HK-2 (cell line): ENCODE results near the gene PTPRU.
A peak's percentile ranks its signal among the peaks of the same experiment; 100 is the strongest.

Experiments used
- DNase-seq: peaks from one replicate; pipeline ENCODE4 v3.0.0-alpha.2; 2018; ENCODE audit not compliant: unreplicated experiment

The PTPRU gene

GRCh38 chr1:29267321-29268070 lies 31.2 kb downstream of the PTPRU start:
- DNase-seq, result no peak

GRCh38 chr1:29269382-29269781 lies 33.1 kb downstream of the PTPRU start:
- no peak for DNase-seq

- no peak for DNase-seq
These were observed 34.7 kb downstream of the PTPRU start for GRCh38 chr1:29270929-29271521.

GRCh38 chr1:29271724-29272123 lies 35.4 kb downstream of the PTPRU start:
- DNase-seq, result peak; percentile 46

GRCh38 chr1:29272147-29272907 lies 36.0 kb downstream of the PTPRU start:
- no peak for DNase-seq

- no peak for DNase-seq
These were observed 39.1 kb downstream of the PTPRU start for GRCh38 chr1:29275435-29275834.

- DNase-seq, result no peak
These were observed 41.8 kb downstream of the PTPRU start for GRCh38 chr1:29278124-29278523.

GRCh38 chr1:29279406-29279805 lies 43.1 kb downstream of the PTPRU start:
- no peak for DNase-seq

GRCh38 chr1:29279951-29280391 lies 43.6 kb downstream of the PTPRU start:
- DNase-seq, result no peak

GRCh38 chr1:29280409-29281131 lies 44.2 kb downstream of the PTPRU start:
- DNase-seq, result no peak

- DNase-seq, result no peak
These were observed 45.2 kb downstream of the PTPRU start for GRCh38 chr1:29281571-29281970.

GRCh38 chr1:29282135-29282923 lies 46.0 kb downstream of the PTPRU start:
- no peak for DNase-seq

GRCh38 chr1:29282924-29283803 lies 46.8 kb downstream of the PTPRU start:
- DNase-seq, result no peak

- DNase-seq, result no peak
These were observed 47.5 kb downstream of the PTPRU start for GRCh38 chr1:29283804-29284195.

- no peak for DNase-seq
These were observed 48.1 kb downstream of the PTPRU start for GRCh38 chr1:29284286-29284960.

- no peak for DNase-seq
These were observed 48.7 kb downstream of the PTPRU start for GRCh38 chr1:29284961-29285560.

GRCh38 chr1:29285771-29286170 lies 49.4 kb downstream of the PTPRU start:
- DNase-seq, result no peak

- no peak for DNase-seq
These were observed 50.0 kb downstream of the PTPRU start for GRCh38 chr1:29286194-29286767.

GRCh38 chr1:29289493-29289892 lies 53.2 kb downstream of the PTPRU start:
- no peak for DNase-seq
